ENCODE measurements around the gene PPP2R5C. TPM values are rescaled to one million over a fixed set of nuclear protein-coding genes. Genes with fewer than 3 reads are reported as not detected.

Gene PPP2R5C
- total RNA-seq, 1 experiment from 2014 or later: 89.9 TPM

- Mint-ChIP-seq H3K4me1 (peaks cover 28% of the 10 kb centered on the region), H3K27ac (no peak overlapping the region), H3K4me3 (no peak overlapping the region), H3K27me3 (ENCODE audit: low read depth) (peaks cover 39% of the 10 kb centered on the region), H3K36me3 (no peaks in the 10 kb centered on the region), H3K9me3 (no peaks in the 10 kb centered on the region)
- no peak for ATAC-seq
- ChIA-PET POLR2A (no interaction called here), CTCF (interaction anchor here (0.6 to 2.2 kb wide), 16 partner anchors 9 to 344 kb away, joined by 3 to 13 read pairs (median 4); no protein-coding TSS in a partner anchor)
- DNase-seq (ENCODE audit: low spot score): no peak
- no peak for TF ChIP-seq JUN (CRISPR knock-in tag; IDR thresholded peaks at IDR 0.05)
- TF ChIP-seq ZNF423 (CRISPR knock-in tag; IDR thresholded peaks at IDR 0.05): no peak
- TF ChIP-seq SP1 (CRISPR knock-in tag; conservative IDR thresholded peaks at IDR 0.05): no peak
- TF ChIP-seq ZBTB43 (CRISPR knock-in tag; IDR thresholded peaks at IDR 0.05): no peak
- no peak for TF ChIP-seq OVOL2 (CRISPR knock-in tag; IDR thresholded peaks at IDR 0.05; ENCODE audit: borderline replicate concordance)
- no peak for TF ChIP-seq GABPB1 (CRISPR knock-in tag; IDR thresholded peaks at IDR 0.05)
Observed at GRCh38 chr14:101961746-101962502, 200.4 kb downstream of the PPP2R5C start.

DNA sequence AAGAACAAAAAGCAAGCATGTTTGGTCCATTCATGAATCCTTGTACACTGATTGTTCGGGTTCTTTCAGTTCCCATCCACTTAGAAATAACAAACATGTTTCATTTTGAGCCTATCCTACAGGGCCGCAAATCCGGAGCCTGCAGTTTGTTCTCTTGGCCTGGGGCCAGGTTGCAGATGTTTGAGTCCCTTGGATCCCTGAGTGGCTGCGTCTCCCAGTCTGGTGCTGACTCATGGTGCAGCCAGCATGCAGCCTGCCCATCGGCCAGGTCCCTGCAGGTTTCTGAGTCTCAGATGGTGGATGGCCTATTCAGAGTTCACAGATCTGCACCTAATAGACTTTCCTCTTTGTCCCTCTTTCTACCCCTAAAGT, 201.0 kb downstream of the PPP2R5C start:
- DNase-seq (ENCODE audit: low spot score): no peak
- Mint-ChIP-seq H3K4me1 (peaks cover 30% of the 10 kb centered on the region), H3K36me3 (no peaks in the 10 kb centered on the region), H3K9me3 (no peaks in the 10 kb centered on the region), H3K27me3 (ENCODE audit: low read depth) (peaks cover 39% of the 10 kb centered on the region), H3K4me3 (no peak overlapping the region), H3K27ac (no peak overlapping the region)
- TF ChIP-seq ATF3 (CRISPR knock-in tag; conservative IDR thresholded peaks at IDR 0.05): no peak
- no peak for TF ChIP-seq ZNF317 (CRISPR knock-in tag; IDR thresholded peaks at IDR 0.05; ENCODE audit: borderline replicate concordance, low read depth)
- no peak for TF ChIP-seq SMAD4 (CRISPR knock-in tag; IDR thresholded peaks at IDR 0.05)
- no peak for TF ChIP-seq ZNF263 (CRISPR knock-in tag; IDR thresholded peaks at IDR 0.05; ENCODE audit: low read depth)
- TF ChIP-seq, protein P1, sequence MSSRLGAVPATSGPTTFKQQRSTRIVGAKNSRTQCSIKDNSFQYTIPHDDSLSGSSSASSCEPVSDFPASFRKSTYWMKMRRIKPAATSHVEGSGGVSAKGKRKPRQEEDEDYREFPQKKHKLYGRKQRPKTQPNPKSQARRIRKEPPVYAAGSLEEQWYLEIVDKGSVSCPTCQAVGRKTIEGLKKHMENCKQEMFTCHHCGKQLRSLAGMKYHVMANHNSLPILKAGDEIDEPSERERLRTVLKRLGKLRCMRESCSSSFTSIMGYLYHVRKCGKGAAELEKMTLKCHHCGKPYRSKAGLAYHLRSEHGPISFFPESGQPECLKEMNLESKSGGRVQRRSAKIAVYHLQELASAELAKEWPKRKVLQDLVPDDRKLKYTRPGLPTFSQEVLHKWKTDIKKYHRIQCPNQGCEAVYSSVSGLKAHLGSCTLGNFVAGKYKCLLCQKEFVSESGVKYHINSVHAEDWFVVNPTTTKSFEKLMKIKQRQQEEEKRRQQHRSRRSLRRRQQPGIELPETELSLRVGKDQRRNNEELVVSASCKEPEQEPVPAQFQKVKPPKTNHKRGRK (CRISPR knock-in tag; IDR thresholded peaks at IDR 0.05; ENCODE audit: borderline replicate concordance): no peak
- TF ChIP-seq ZNF232 (CRISPR knock-in tag; IDR thresholded peaks at IDR 0.05): no peak
- no peak for TF ChIP-seq PREB (CRISPR knock-in tag; IDR thresholded peaks at IDR 0.05; ENCODE audit: borderline replicate concordance)
- no peak for TF ChIP-seq CDX4 (CRISPR knock-in tag; IDR thresholded peaks at IDR 0.05; ENCODE audit: borderline replicate concordance)
- TF ChIP-seq ZNF281 (CRISPR knock-in tag; IDR thresholded peaks at IDR 0.05): no peak
- no peak for TF ChIP-seq ZNF219 (CRISPR knock-in tag; IDR thresholded peaks at IDR 0.05; ENCODE audit: borderline replicate concordance)
- TF ChIP-seq TCF7 (CRISPR knock-in tag; IDR thresholded peaks at IDR 0.05; ENCODE audit: low read depth): no peak
- no peak for TF ChIP-seq ZNF121 (CRISPR knock-in tag; IDR thresholded peaks at IDR 0.05)
- TF ChIP-seq GABPB1 (CRISPR knock-in tag; IDR thresholded peaks at IDR 0.05): no peak
- TF ChIP-seq NR3C1 (CRISPR knock-in tag; conservative IDR thresholded peaks at IDR 0.05; ENCODE audit: low read depth): no peak
- TF ChIP-seq, protein P2, sequence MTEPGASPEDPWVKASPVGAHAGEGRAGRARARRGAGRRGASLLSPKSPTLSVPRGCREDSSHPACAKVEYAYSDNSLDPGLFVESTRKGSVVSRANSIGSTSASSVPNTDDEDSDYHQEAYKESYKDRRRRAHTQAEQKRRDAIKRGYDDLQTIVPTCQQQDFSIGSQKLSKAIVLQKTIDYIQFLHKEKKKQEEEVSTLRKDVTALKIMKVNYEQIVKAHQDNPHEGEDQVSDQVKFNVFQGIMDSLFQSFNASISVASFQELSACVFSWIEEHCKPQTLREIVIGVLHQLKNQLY (CRISPR knock-in tag; IDR thresholded peaks at IDR 0.05): no peak
- no peak for TF ChIP-seq NFATC4 (CRISPR knock-in tag; IDR thresholded peaks at IDR 0.05)
- no peak for TF ChIP-seq SOX15 (CRISPR knock-in tag; IDR thresholded peaks at IDR 0.05)
- TF ChIP-seq RELA (CRISPR knock-in tag; IDR thresholded peaks at IDR 0.05; ENCODE audit: borderline replicate concordance): no peak
- TF ChIP-seq CBFB (CRISPR knock-in tag; IDR thresholded peaks at IDR 0.05; ENCODE audit: low read depth): no peak
- no peak for TF ChIP-seq ZNF138 (CRISPR knock-in tag; conservative IDR thresholded peaks at IDR 0.05)
- POLR2A ChIA-PET: no interaction called here
- ATAC-seq: no peak
- CTCF ChIA-PET: interaction anchor here (0.6 to 2.2 kb wide), 4 partner anchors 9 to 202 kb away, joined by 4 to 13 read pairs (median 6); no protein-coding TSS in a partner anchor

Data from WTC11 (cell line).